Stimulated activated CD8-positive, alpha-beta memory T cell treated with anti-CD3 and anti-CD28 coated beads, Interleukin-15, amount 100 ng/mL, for 4 hours (primary cell): Measurements from ENCODE around the gene SLC41A3.

ENCODE experiments used
- DNase-seq, 2 donors: peaks; one replicate each; pipeline ENCODE4 v3.0.0-alpha.2; 2020; ENCODE audit warnings: low read depth in 2 of 2

SLC41A3 gene

DNA sequence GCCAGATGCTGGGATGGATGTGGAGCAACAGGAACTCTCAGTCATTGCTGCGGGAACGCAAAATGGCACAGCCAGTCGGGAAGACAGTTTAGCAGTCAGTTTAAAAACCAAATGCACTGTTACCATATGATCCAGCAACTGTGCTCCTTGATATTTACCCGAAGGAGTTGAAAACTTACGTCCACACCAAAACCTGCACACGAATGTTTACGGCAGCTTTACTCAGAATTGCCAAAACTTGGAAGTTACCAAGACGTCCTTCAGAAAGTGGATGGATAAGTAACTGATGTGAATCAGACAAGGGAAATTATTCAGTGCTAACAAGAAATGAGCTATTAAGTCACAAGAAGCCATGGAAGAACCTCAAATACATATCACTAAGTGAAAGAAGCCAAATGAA lies 36.1 kb upstream of the SLC41A3 start:
- no peak for DNase-seq

DNA sequence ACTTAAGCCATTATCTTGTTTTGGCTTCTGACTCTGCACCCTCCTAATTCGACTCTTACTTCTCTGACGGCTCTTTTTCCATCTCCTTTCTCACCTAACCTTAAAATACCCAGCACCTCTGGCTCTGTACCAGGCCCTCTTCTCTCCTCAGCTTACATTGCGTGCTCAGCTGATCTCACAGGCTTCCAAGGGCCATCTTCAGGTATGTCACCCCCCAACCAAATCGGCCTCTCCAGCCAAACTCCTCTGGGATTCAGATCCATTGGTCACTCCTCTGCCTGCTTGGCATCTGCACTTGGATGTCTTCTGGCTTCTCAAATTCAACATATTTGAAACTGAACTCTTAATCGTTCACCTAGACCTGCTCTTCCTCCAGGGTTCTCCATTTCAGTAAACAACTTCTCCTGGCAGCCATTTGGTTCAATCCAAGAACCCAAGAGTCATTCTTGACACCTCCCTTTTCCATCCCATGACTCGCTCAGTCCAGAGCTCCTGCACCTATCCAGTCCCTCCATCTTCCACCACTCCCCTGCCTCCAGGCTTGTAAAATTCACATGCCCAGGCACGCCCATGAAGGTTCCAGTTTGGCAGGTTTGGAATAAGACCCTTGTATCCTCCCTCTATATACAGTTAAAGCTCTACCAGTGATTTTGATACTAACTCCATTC lies 35.2 kb upstream of the SLC41A3 start:
- no peak for DNase-seq

DNA sequence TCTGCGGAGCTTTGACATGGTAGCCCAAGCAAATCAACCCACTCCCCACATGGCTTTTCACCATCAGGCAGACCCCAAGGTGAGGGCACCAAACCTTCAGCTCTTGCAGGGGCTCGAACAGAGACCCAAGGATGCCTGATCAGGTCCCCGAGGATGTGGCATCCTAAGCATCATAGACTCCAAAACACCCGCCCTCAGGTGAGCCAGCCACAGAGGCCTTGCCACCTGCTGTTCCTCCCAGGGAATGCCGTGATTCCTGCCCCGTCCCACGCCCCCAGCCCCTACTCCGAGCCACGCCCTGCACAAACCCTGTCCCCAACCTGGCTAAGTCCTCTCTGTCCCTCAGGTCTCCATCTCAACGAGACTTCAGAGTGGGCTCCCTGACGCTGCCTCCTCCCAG lies 34.7 kb upstream of the SLC41A3 start:
- DNase-seq, result no peak

DNA sequence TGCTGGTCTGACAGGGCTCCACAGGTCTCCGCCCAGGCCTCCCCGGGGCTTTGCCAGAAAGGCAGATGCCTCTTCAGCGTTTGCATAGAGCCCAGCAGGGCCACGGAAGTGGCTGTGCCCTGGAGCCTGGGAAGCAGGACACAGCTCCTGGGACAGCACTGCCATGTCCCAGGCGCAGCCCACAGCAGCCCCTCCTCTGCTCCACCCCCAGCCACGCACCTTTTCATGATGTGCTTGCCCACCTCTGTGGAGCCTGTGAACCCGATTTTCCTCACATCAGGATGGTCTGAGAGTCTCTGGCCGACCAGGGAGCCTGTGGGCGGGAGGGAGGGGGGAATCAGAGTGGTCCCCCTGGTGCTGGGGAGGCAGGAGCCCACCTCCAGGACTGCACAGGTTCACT lies 33.9 kb upstream of the SLC41A3 start:
- no peak for DNase-seq

DNA sequence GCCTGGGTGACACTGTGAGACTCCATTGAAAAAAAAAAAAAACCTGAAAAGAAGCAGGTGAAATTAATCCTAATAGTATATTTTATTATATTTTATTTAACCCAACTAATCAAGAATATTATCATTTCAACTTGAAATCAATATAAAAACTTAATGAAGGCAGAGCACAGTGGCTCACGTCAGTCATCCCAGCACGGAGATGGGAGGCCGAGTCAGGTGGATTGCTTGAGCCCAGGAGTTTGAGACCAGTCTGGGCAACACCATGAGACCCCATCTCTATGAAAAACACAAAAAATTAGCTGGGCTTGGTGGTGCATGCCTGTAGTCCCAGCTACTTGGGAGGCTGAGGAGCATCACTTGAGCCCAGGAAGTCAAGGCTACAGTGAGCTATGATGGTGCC lies 33.3 kb upstream of the SLC41A3 start:
- DNase-seq, result no peak

DNA sequence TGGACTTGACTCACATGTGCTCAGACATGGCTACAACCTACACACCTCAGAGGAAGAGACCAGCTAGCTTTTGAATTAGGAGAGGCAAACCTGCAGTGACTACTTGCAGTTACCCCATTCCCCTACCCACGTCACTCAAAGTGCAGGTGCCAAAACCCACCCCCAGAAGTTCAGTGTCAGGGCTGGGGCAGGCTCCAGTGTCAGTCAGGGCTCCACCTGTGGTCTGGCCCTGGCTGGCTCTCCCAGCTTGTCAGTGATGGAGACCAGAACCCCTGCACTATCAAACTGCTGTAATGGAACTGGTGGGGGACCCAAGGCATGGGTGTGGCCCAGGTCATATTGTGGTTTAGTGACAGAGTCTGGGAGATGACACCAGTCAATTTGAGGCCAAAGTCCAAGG lies 32.6 kb upstream of the SLC41A3 start:
- no peak for DNase-seq

DNA sequence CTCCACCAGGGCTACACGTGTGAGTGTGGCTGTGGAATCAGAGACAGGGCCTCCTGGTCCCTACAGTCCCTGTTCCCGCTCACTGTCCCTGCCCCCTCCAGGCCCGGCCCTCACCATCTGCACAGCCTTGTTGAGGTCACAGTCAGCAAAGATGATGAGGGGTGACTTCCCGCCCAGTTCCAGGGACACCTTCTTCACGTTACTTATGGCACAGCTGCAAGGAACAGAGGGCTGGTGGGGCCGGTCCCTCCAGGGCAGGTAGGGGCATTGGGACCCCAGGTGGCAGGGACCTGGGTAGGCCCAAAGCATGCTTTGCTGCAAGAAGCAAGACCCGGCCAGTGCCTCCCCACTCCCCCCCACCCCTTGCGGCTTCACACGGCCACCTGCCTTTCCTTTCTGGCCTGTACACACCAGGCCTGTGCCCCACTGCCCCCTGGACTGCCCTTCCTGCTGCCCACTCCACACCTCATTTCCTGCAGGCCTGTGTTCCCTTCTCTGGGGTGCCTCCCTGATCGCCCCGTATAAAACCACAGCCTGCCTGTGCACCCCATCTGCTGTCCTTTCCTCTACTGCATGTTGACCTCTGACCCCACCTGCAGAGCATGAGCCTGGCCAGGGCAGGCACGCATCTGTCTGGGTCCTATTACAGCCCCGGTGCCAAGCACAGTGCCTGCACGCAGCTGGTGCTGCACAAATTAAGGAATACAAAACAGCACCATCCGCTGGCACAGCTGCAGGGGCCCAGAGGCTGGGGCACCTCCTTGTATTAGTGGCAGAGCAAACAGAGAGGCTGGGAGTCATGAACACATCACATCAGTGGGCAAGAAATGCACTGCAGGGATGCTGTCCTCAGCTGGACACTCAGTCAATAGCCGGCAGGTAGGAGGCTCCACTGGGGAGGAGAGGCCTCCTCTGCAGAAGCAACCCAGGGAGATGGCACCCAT lies 30.8 kb upstream of the SLC41A3 start:
- DNase-seq, result no peak

DNA sequence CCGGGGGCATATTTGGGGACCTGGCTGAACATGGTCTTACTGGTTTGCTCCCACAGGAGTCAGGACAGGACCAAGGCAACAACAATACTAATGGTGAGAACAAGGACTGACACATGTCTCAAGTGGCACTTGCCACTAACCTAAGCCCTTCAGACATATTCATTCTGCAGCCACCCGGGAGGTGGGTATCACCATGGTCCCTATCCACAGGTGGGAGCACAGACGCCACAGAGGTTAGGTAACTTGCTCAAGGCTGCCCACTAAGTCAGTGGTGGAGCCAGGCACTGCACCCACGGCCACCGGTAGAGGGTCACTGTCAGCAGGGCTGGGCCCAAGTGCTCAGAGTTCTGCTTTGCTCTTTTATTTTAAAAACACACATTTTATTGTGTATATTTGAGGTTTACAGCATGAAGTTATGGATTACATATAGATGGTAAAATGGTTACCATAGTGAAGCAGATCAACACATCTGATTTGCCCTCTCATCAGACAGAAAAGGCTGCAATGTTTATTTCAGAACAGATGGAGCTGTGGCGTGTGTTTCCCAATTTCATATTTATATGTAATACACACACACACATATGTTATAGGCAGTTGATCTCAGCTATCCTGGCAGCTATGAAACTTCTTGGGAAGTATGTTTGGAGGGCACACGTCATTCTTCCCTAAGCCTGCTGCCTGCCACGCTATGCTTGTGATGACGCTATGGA lies 30.0 kb upstream of the SLC41A3 start:
- DNase-seq, result no peak

DNA sequence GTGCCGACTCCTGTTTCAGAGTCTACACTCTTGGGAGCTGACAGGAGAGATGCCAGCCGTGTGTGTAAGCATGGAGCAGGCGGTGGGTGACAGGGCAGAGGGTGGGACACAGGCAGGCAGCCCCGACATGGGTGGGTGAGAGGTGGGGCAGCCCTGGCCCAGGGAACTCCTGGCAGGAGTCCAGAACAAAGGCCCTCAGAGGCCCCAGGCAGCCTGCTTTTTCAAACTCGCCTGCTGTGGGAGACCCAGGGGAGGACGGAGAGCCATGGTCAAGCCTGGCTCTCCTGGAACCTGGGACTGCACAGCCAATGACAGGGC lies 29.3 kb upstream of the SLC41A3 start:
- DNase-seq, result no peak

DNA sequence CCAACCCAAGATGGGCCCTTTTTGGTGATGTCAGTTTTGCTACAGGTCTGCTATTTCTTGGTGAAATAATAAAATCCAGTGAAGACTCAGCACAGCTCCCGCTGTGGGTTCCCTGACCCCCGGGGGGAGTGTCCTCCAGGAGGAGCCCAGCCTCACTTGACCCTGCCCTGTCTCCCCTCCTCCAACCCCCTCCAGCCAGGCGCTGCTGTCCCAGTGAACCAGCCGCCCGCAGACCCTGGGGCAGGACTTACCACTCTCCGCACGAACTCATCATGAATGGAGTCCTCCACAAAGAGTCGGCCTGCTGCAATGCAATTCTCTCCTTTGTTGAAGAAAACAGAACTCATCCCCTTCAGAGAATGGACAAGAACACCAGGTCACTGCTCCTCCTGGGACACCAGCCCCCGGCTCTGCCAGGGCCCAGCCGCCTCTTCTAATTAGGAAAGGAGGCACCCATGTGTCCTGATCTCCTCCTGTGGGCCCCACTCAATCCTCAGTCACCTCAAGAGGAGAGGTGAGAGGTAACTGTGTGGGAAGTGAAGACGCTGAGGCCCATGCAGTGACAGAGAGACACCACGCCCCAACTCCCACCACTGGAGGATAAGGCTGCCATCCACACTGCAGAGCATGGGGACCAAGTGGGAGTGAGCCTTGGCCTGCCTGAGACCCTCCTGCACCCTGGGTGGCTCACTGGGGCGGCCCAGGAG lies 28.8 kb upstream of the SLC41A3 start:
- DNase-seq, result no peak

DNA sequence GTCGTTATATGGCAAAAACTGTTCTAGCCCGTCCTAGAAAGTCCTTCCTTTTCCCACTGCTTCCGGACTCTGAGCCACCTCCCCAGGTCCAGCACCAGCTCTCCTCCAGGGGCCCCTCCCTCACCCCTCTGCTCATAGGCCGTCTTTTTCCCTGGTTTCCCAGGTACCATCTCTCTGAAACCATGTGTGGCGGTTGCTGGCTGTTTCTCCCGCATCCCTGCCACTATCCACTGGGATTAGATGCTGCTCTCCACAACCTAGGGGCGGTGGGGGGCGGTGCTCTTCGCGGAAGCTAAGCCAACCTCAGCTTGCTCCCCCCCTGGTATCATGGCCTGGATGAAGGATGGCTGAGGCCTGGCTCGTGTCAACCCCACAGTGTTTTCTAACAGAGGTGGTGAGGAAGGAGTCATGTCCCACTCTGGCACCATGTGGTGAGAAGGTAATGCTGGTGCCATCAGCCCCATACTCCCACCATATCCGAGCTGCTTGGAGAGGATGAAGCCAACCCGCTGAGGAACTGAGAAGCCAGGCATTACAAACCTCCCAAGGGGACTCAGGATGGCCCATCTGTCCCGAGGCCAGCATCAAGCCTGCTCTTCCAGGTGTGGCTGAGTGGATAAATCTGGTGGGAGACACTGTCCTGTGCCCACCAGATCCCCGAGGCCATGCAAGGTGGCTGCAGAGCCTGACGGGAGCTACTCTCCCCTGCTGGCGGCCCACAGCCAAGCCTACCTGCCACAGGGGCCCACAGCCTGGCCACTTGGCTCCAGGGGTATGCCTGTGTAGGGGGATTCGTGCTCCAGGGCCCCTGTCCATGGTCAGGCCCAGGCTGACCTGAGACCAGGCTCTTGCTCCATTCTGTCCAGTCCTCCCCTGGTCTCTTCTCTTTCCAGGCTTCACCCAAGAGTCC lies 27.9 kb upstream of the SLC41A3 start:
- DNase-seq, result no peak

DNA sequence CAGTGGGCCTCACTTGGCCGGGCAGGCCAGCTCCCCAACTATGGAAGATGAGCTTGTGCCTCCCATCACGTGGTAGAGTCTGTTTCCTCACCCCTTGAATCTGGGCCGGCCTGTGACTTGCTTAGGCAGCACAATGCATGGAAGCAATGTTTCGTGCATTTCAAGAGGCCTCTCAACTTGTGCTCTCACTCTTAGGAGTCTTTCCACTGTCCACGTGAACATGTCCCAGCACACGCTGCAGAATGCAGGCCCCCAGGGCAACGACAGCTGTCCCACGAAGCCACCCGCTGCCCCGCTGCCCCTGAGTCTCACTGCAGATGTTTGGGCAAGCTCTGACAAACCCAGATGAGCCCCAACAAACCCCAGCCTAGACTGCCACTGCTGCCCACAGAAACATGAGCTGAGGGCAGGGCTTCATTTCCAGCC lies 27.2 kb upstream of the SLC41A3 start:
- no peak for DNase-seq

DNA sequence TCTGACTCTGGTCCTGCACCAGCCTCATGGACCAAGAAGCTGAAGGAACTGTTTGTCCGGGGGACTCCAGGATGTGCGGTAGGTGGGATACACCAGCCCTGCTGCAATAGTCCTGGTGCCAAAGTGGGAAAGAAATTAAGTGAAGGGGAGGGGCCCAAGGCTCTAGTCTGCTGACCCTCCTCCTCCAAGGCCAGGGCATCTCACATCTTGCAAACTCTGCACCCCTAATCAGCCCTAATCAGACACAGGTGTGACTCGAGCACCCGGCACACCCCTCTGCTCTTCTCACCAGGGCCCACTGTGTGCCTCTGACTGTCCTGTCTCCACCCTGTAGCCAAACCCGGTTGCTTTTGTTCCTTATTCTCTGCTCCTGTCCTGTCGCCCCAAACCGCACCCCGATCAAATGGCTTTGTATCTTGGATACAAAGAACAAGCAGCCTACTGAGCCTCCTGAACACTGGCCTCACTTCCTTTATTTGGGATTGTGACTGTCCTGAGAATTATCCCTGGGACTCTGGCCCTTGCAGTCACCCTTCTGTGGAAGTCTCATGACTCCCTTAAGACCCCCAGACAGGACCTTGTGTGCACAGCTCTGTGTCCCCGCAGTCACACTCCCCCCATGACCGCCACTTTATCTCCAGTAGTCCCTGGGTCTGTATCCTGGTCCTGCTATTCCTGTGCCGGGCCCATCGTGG lies 26.7 kb upstream of the SLC41A3 start:
- no peak for DNase-seq

DNA sequence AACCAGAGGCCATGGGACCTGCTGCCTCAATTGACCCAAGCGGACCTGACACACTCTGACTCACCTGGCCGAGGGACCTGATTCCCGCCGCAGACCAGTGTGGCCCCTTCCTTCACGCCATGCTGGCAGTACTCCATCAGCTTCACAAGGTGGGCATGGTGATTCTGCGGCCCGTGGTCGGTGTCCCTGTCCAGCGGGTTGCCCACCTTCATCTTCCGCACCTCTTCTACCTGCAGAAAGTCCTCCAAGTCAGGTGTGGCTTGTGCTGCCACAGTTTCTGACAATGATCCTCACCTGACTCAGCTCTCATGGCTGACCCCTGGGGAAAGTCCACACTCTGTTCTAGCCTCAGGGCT lies 25.9 kb upstream of the SLC41A3 start:
- no peak for DNase-seq

DNA sequence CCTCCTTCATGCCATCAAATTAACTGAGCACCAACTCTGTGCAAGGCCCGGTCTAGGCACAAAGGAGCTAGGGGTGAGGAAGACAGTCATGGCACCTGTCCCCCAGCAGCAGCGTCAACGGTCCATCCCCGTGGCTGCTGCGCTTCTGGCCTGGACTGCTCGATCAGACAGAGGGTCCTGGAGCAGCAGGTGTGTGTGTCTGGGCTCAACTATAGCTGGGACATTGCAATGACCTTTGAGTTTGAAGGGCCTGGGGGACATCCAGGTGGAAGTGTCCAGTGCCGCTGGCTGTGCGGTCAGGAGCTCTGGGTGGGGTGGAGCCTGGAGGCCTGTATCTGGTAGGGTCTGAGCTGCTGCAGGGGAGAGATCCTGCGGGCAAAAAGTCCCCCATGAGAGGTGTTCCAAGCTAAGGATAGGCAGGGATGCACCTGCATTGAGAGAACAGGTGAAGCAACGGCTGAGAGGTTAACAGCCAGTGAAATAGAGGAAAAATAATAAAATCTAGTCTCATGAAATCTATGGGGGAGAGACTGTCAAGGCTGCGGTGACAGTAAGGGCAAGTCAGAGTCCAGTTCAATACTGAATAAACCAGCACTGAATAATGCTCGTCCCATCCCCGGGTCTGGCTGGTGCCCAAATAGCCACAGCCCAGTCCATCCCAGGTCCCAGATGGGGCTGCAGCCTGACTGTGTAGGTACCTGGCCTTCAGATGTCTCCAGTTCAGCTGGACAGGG lies 25.4 kb upstream of the SLC41A3 start:
- DNase-seq, result no peak

DNA sequence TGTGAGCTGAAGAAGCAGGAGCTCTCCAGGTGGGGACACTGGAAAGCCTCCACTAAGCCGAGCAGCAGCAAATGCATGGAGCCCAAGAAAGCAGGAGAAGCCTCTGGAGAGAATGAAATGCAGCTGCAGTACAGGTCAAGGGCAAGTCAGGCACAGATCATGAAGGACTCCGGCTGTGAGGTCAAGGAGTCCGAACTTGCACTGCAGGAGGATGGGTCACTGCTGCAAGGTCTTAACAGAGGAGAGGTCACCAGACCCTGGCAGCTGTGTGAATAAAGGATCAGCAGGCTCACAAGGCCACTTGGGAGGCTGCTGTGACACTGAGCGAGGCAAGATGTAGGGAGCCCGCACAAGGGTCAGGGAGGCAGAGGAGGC lies 24.7 kb upstream of the SLC41A3 start:
- no peak for DNase-seq

DNA sequence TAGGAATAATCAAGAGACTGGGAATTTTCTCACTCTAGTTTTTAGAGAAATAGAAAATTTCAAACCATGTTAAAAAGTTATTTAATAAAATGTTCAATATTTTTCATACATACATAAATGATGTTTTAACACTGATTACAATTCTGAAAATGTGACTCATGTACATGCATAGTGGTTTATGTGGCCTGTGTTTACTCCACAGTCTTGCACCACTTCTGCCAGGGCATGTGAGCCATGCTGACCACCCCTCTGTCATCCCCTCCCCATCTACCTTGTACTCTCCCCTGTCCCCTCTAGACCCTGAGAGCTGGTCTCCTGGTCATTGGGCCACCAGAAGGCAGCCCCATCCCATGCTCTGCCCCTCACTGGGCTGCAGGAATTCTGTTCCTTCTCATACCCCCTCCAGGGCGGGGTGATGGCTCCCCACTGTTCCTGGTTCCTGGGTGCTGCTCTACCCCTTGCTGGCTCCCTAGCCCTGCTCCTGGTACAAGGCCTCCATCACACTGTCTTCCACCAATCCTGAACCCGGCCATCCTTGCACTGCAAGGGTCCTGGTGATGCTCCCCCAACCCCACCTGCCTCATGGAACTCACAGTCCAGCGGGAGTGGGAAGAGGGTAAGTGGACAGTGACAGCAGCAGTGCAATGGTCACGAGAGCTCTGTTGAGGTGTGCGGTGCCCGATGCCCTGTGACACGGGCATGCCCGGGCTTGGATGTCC lies 24.2 kb upstream of the SLC41A3 start:
- DNase-seq, result no peak

DNA sequence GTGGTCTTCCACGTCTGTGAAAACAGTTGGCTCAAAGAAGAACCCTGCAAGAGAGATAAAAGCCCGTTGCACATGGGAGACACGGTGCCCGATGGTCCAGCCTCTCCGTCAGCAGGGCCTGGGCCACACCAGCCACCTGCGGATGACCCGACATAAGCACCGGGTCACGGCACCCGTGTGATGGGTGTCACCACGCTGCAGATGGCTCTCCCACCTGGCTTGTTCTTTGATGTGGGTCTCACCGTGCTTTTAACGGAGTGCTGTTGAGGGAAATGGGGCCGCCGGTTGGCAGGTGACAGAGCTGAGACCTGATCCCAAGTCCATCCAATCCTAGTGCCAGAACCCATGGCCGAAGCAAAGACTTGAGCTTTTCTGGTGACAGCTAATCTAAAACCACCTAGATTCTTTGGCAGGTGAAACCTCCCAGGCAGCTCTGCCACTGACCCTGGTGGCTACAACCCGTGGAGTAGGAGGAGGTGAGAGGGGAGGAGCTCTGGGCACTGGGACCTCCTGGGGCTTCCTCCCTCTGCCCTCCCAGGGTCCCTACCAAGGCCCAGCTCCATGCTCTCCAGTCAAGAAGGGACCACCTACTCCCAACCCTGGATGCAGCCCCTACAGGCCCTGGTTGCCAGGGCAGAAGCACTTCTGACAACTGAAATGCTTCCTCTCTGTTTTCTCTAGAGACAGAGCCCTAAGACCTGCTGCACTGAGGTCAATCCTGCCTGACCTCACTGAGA lies 23.4 kb upstream of the SLC41A3 start:
- no peak for DNase-seq
